Calu3 (cell line): ENCODE measurements around the gene PLCD1. TPM values are rescaled to one million over a fixed set of nuclear protein-coding genes. Genes with fewer than 3 reads are reported as not detected.
A peak's percentile ranks its signal among the peaks of the same experiment; 100 is the strongest.

Experiments
- BruUV-seq: library from RNA; stranded (reverse); fragments of 400-500 nt; replicated peaks from 2 replicates; lab custom pipeline; 2021; lab: Mats Ljungman, UMichigan
- CTCF ChIA-PET: fragments of 300-600 bp; sonication (Branson Sonifier 250); formaldehyde crosslinking; loops from one replicate; lab custom pipeline; 2022; ENCODE audit warnings: antibody characterized with exemption; lab: Charles Lee
- DNase-seq: peaks from one replicate; pipeline ENCODE4 v3.0.0; 2022
- H3K27ac Mint-ChIP-seq: one replicate; pipeline ENCODE4 v1.8.0; 2022; ENCODE audit warnings: mixed read lengths; ENCODE audit not compliant: unreplicated experiment
- H3K27me3 Mint-ChIP-seq: one replicate; pipeline ENCODE4 v1.8.0; 2022; ENCODE audit warnings: mixed read lengths; ENCODE audit not compliant: unreplicated experiment
- H3K36me3 Mint-ChIP-seq: one replicate; pipeline ENCODE4 v1.8.0; 2022; ENCODE audit warnings: mild to moderate bottlenecking, moderate library complexity, mixed read lengths; ENCODE audit not compliant: insufficient read depth, unreplicated experiment
- H3K4me1 Mint-ChIP-seq: one replicate; pipeline ENCODE4 v1.8.0; 2022; ENCODE audit warnings: mild to moderate bottlenecking, low read depth, mixed read lengths; ENCODE audit not compliant: unreplicated experiment
- H3K4me3 Mint-ChIP-seq: one replicate; pipeline ENCODE4 v1.8.0; 2022; ENCODE audit warnings: mild to moderate bottlenecking, low read depth, moderate library complexity, mixed read lengths; ENCODE audit not compliant: unreplicated experiment
- H3K9me3 Mint-ChIP-seq: one replicate; pipeline ENCODE4 v1.8.0; 2022; ENCODE audit warnings: low read depth, mixed read lengths; ENCODE audit not compliant: unreplicated experiment
- CTCF ChIP-seq: fragments of 200-600 bp; IDR thresholded peaks from one replicate; pipeline ENCODE4 v1.8.0; 2022; ENCODE audit warnings: antibody characterized with exemption; ENCODE audit not compliant: unreplicated experiment
- intact Hi-C: fragments of 100-400 bp; cut with micrococcal nuclease; formaldehyde crosslinking; loops from one replicate; pipeline ENCODE4 v1.10.0; 2022; ENCODE audit not compliant: unreplicated experiment
- total RNA-seq: library from RNA; stranded (reverse); gene quantifications from 2 replicates; pipeline ENCODE4 v1.2.3, GENCODE V29; 2022

Gene PLCD1
- total RNA-seq, 1 experiment from 2014 or later = 9.8 TPM

- H3K4me3 Mint-ChIP-seq = no peak overlapping the region
- no TSS peak for BruUV-seq
- H3K36me3 Mint-ChIP-seq = peaks cover 13% of the 10 kb centered on the region
- DNase-seq = no peak
- intact Hi-C loops = no loop called here
- H3K4me1 Mint-ChIP-seq = peaks cover 21% of the 10 kb centered on the region
- no peaks in the 10 kb centered on the region for H3K27me3 Mint-ChIP-seq
- CTCF ChIA-PET = no interaction called here
- no peak overlapping the region for H3K27ac Mint-ChIP-seq
- no peak for TF ChIP-seq CTCF
- no peaks in the 10 kb centered on the region for H3K9me3 Mint-ChIP-seq
Observed at GRCh38 chr3:38032328-38032865, 3.0 kb upstream of the PLCD1 start.

GRCh38 chr3:38031022-38031994, 1.9 kb upstream of the PLCD1 start:
- CTCF ChIA-PET = interaction anchor here (1.1 to 1.3 kb wide), 2 partner anchors 8 to 34 kb away, joined by 4 read pairs; partner anchors contain the start of gene DLEC1
- BruUV-seq = TSS peak; percentile 44

GRCh38 chr3:38030126-38031021, 932 bp upstream of the PLCD1 start:
- TF ChIP-seq CTCF = no peak
- Mint-ChIP-seq H3K27ac (no peak overlapping the region), H3K4me1 (peaks cover 30% of the 10 kb centered on the region), H3K4me3 (peak overlapping the region; percentile 57), H3K27me3 (no peaks in the 10 kb centered on the region), H3K9me3 (no peaks in the 10 kb centered on the region), H3K36me3 (peaks cover 18% of the 10 kb centered on the region)
- BruUV-seq = no TSS peak
- peak; percentile 59 for DNase-seq
- CTCF ChIA-PET = interaction anchor here (0.6 to 1.3 kb wide), 4 partner anchors 9 to 226 kb away, joined by 3 to 4 read pairs (median 4); partner anchors contain the start of gene DLEC1
- intact Hi-C loops = no loop called here

More at GRCh38 chr3:38031022-38031994, 1.9 kb upstream of the PLCD1 start:
- intact Hi-C loops = no loop called here
- TF ChIP-seq CTCF = no peak
- peak; percentile 77 for DNase-seq
- Mint-ChIP-seq H3K4me3 (peak overlapping the region; percentile 15), H3K27me3 (no peaks in the 10 kb centered on the region), H3K4me1 (peaks cover 21% of the 10 kb centered on the region), H3K9me3 (no peaks in the 10 kb centered on the region), H3K27ac (peak overlapping the region; percentile 27), H3K36me3 (peaks cover 13% of the 10 kb centered on the region)
